K562 (cell line): Measurements from ENCODE around the gene LRFN2. TPM values are rescaled to one million over a fixed set of nuclear protein-coding genes. Genes with fewer than 3 reads are reported as not detected.

Experiments used
- ATAC-seq: fragments of 200-7000 bp; cut with Tn5 transposase; 3 replicates; pipeline ENCODE4 v1.9.1; 2020; ENCODE audit warnings: moderate library complexity
- BruUV-seq: library from RNA; stranded (reverse); fragments of 400-500 nt; replicated peaks from 2 replicates; lab custom pipeline; 2021; lab: Mats Ljungman, UMichigan
- CTCF ChIA-PET: fragments of 300-600 bp; formaldehyde crosslinking; extraction: SDS; loops from one replicate; lab custom pipeline; 2021; ENCODE audit warnings: low intra/inter-chr PET ratio; lab: Yijun Ruan, JAX
- POLR2A ChIA-PET: fragments of 300-600, 350-650 bp; sonication (Branson Sonifier 250); formaldehyde crosslinking; extraction: SDS; loops from one replicate; lab custom pipeline; 2021; ENCODE audit warnings: antibody characterized with exemption, inconsistent platforms; lab: Yijun Ruan, JAX
- DNase-seq, 4 experiments: peaks; one replicate each; pipeline versions ENCODE4 v3.0.0 to v3.0.0-alpha.2; 2011 to 2018; ENCODE audit warnings: low spot score in 3 of 4, mixed read lengths in 3 of 4; ENCODE audit errors: extremely low read depth in 1 of 4
- FAIRE-seq: peaks from 2 replicates; lab custom pipeline; 2011; peaks lifted over from hg19 to GRCh38; lab: Jason Lieb, UNC
- H2AFZ ChIP-seq: 2 replicates; pipeline ENCODE4 v1.6.0; 2011; ENCODE audit warnings: low read depth, low read length, control low read depth, inconsistent platforms
- H3K27ac ChIP-seq: fragments of 200-600 bp; 3 replicates; pipeline ENCODE4 v1.8.0; 2011; ENCODE audit warnings: low read depth, mild to moderate bottlenecking, control low read depth, inconsistent platforms, low read length, moderate library complexity, mixed read lengths; ENCODE audit errors: extremely low read depth
- H3K27me3 ChIP-seq, 2 experiments: fragments of 300-600 bp in 1 of 2; 2 replicates in 1 of 2; 3 replicates in 1 of 2; pipeline versions ENCODE4 v1.6.0 to v1.8.0; 2011; ENCODE audit warnings: inconsistent platforms in 2 of 2, low read length in 2 of 2, mild to moderate bottlenecking in 1 of 2, mixed read lengths in 1 of 2, moderate library complexity in 1 of 2; ENCODE audit not compliant: control insufficient read depth in 2 of 2, insufficient read depth in 2 of 2
- H3K36me3 ChIP-seq: fragments of 300-600 bp; 3 replicates; pipeline ENCODE4 v1.8.0; 2011; ENCODE audit warnings: mild to moderate bottlenecking, low read length, inconsistent platforms; ENCODE audit not compliant: control insufficient read depth, insufficient read depth
- H3K4me1 ChIP-seq, 2 experiments: fragments of 200-600 bp in 1 of 2; replicated peaks in 1 of 2; 2 replicates in 1 of 2; 3 replicates in 1 of 2; pipeline versions ENCODE4 v1.5.1 to v1.8.0; 2011; ENCODE audit warnings: inconsistent platforms in 2 of 2, low read length in 2 of 2, mild to moderate bottlenecking in 1 of 2, mixed read lengths in 1 of 2, moderate library complexity in 1 of 2; ENCODE audit not compliant: control insufficient read depth in 2 of 2, insufficient read depth in 2 of 2
- H3K4me2 ChIP-seq: 2 replicates; pipeline ENCODE4 v1.6.1; 2011; ENCODE audit warnings: low read length, control low read depth, inconsistent platforms, mixed read lengths; ENCODE audit not compliant: insufficient read depth
- H3K4me3 ChIP-seq: fragments of 200-600 bp; sonication (generic), shearing (Covaris generic); 2 replicates; pipeline ENCODE4 v1.5.1; 2016; ENCODE audit warnings: control low read depth, inconsistent platforms
- H3K79me2 ChIP-seq: fragments of 200-600 bp; 3 replicates; pipeline ENCODE4 v1.8.0; 2011; ENCODE audit warnings: low read length, inconsistent platforms; ENCODE audit not compliant: control insufficient read depth, insufficient read depth
- H3K9ac ChIP-seq, 2 experiments: 2 replicates each; pipeline versions ENCODE4 v1.6.0 to v1.6.1; 2011; ENCODE audit warnings: low read depth in 2 of 2, low read length in 2 of 2, control low read depth in 1 of 2, inconsistent platforms in 1 of 2, mild to moderate bottlenecking in 1 of 2, mixed read lengths in 1 of 2; ENCODE audit not compliant: insufficient read depth in 1 of 2
- H3K9me1 ChIP-seq: one replicate; pipeline ENCODE4 v1.6.0; 2011; ENCODE audit warnings: inconsistent platforms, mild to moderate bottlenecking, low read length, moderate library complexity; ENCODE audit not compliant: control insufficient read depth, insufficient read depth
- H3K9me3 ChIP-seq: replicated peaks from 2 replicates; pipeline ENCODE4 v1.5.1; 2011; ENCODE audit warnings: low read depth, low read length, inconsistent platforms; ENCODE audit not compliant: control insufficient read depth, insufficient read depth
- H4K20me1 ChIP-seq: replicated peaks from 2 replicates; pipeline ENCODE4 v1.6.1; 2011; ENCODE audit warnings: low read length, inconsistent platforms, mixed read lengths; ENCODE audit not compliant: control insufficient read depth, insufficient read depth
- CTCFL ChIP-seq: IDR thresholded peaks from 2 replicates; pipeline ENCODE4 v1.6.1; 2011; ENCODE audit warnings: borderline replicate concordance, low read depth, mild to moderate bottlenecking, moderate library complexity, low read length; ENCODE audit not compliant: insufficient read depth, poor library complexity, severe bottlenecking
- EP400 ChIP-seq: fragments of 450-650 bp; IDR thresholded peaks from 2 replicates; pipeline ENCODE4 v1.6.1; 2017; ENCODE audit warnings: antibody characterized with exemption, mild to moderate bottlenecking, moderate library complexity
- HMG20B ChIP-seq: fragments of 250-450 bp; sonication (Bioruptor Pico); IDR thresholded peaks from 2 replicates; pipeline ENCODE4 v1.5.0; 2021; ENCODE audit warnings: mild to moderate bottlenecking
- KLF16 ChIP-seq: IDR thresholded peaks from 2 replicates; pipeline ENCODE4 v1.6.1; 2016; ENCODE audit warnings: antibody characterized with exemption
- MCM2 ChIP-seq: fragments of 450-650 bp; IDR thresholded peaks from 2 replicates; pipeline ENCODE4 v1.6.1; 2017; ENCODE audit warnings: low read depth, mild to moderate bottlenecking
- RHOXF2B ChIP-seq: fragments of 250-450 bp; sonication (Bioruptor Pico); conservative IDR thresholded peaks from 2 replicates; pipeline ENCODE4 v1.5.1; 2021
- SMARCA5 ChIP-seq: fragments of 450-650 bp; IDR thresholded peaks from 2 replicates; pipeline ENCODE4 v1.6.1; 2016
- SREBF1 ChIP-seq: fragments of 150-350 bp; IDR thresholded peaks from 2 replicates; pipeline ENCODE4 v1.6.1; 2014; ENCODE audit warnings: antibody characterized with exemption, low read depth, low read length, borderline replicate concordance
- TRIM28 ChIP-seq: fragments of 450-650 bp; IDR thresholded peaks from 2 replicates; pipeline ENCODE4 v1.6.1; 2017
- ZBTB26 ChIP-seq: fragments of 450-650 bp; formaldehyde crosslinking; IDR thresholded peaks from 2 replicates; pipeline ENCODE4 v1.4.0; 2022; ENCODE audit warnings: missing genetic modification characterization
- ZNF316 ChIP-seq: fragments of 450-650 bp; IDR thresholded peaks from 2 replicates; pipeline ENCODE4 v1.6.1; 2016
- ZNF766 ChIP-seq: fragments of 200-800 bp; sonication (Bioruptor generic); conservative IDR thresholded peaks from 2 replicates; pipeline ENCODE4 v1.6.1; 2016; ENCODE audit warnings: missing genetic modification characterization, missing compliant biosample characterization
- ZNF785 ChIP-seq: fragments of 250-450 bp; sonication (Bioruptor Pico); IDR thresholded peaks from 2 replicates; pipeline ENCODE4 v1.4.0; 2020; ENCODE audit warnings: mild to moderate bottlenecking
- WGBS: fragments of 100-300 bp; shearing (Covaris generic); methylation state at CpG from one replicate; pipeline ENCODE4 v1.1.6; 2016; ENCODE audit warnings: low coverage, mixed read lengths; ENCODE audit not compliant: insufficient coverage; ENCODE audit errors: missing lambda C conversion rate; 5-methylcytosine and 5-hydroxymethylcytosine counted together
- in situ Hi-C: fragments of 300-500 bp; cut with MboI; formaldehyde crosslinking; loops from 4 replicates; pipeline ENCODE4 v1.15.0; 2018; ENCODE audit warnings: inconsistent platforms, mixed read lengths
- intact Hi-C: fragments of 100-400 bp; cut with micrococcal nuclease; formaldehyde crosslinking; loops from 2 replicates; pipeline ENCODE4 v1.14.2; 2022
- polyA plus RNA-seq, 8 experiments: library from polyadenylated mRNA; depleted of rRNA in 4 of 8; stranded (reverse) in 5 of 8; unstranded in 3 of 8; fragments of >200 nt; fragmentation: Nextera tagmentation in 2 of 8; fragmentation: Illumina TruSeq in 1 of 8; extraction: Ambion mirVana in 2 of 8; extraction: Trizol in 1 of 8; gene quantifications; 2 replicates each; pipeline versions ENCODE4 v1.2.1 to v1.2.3, GENCODE V29; 2011 to 2014; ENCODE audit warnings: inconsistent platforms in 1 of 8, missing spikeins in 1 of 8
- total RNA-seq, 7 experiments: library from RNA; depleted of rRNA in 6 of 7; stranded (reverse); fragments of >200 nt in 6 of 7; fragmentation: Illumina TruSeq in 2 of 7; extraction: Trizol in 2 of 7; gene quantifications; 2 replicates each; pipeline versions ENCODE4 v1.2.1 to v1.2.3, GENCODE V29; 2011 to 2021; ENCODE audit warnings: low replicate concordance in 1 of 7

Gene LRFN2
- total and polyA plus RNA-seq, 9 of the 15 experiments (the other 6 are each of a cell fraction or from before 2014, with no cell fraction given): not detected

- TF ChIP-seq EP400 (no peak), RHOXF2B (CRISPR knock-in tag) (no peak), TRIM28 (no peak), SREBF1 (no peak), SMARCA5 (no peak), ZNF785 (CRISPR knock-in tag) (no peak), HMG20B (CRISPR knock-in tag) (no peak), KLF16 (no peak), MCM2 (no peak), ZNF766 (CRISPR knock-in tag) (no peak)
Measured at GRCh38 chr6:40500227-40500626, 86.9 kb downstream of the LRFN2 start (continued).

- no peak for ATAC-seq
- H3K9ac ChIP-seq: no peak overlapping the region
- no TSS peak for BruUV-seq
- H3K9me3 ChIP-seq: no peaks in the 10 kb centered on the region
- no peak overlapping the region for H2AFZ ChIP-seq
- H3K4me2 ChIP-seq: no peak overlapping the region
- POLR2A ChIA-PET: interaction anchor here (0.7 to 1.2 kb wide), 2 partner anchors 40 to 177 kb away, joined by 3 read pairs; no protein-coding TSS in a partner anchor
- TF ChIP-seq CTCFL: no peak
- 0 out of 2 replicates have a peak, but pooled peaks have one; percentile 10 for TF ChIP-seq ZNF316
- TF ChIP-seq ZBTB26 (CRISPR knock-in tag): no peak
- TF ChIP-seq, all 486 proteins: peak for 1
- Histone ChIP-seq H3K79me2 (no peaks in the 10 kb centered on the region), H3K4me3 (no peak overlapping the region), H3K9me1 (no peaks in the 10 kb centered on the region), H4K20me1 (peaks cover 4% of the 10 kb centered on the region; the same call in 1 of the 2 replicates), H3K27ac (no peak overlapping the region), H3K27me3 (peaks cover 2 to 21% of the 10 kb centered on the region in 2 experiments; a peak in 3 of 5 replicates), H3K36me3 (no peaks in the 10 kb centered on the region), H3K4me1 (no peaks in the 10 kb centered on the region)
- FAIRE-seq: no peak
- in situ Hi-C loops: no loop called here
- CTCF ChIA-PET: no interaction called here
- under 1% methylated on average over 8 of the region's 8 CpGs for WGBS
- intact Hi-C loops: no loop called here
- DNase-seq: no peak
Measured at GRCh38 chr6:40499215-40499614, 87.9 kb downstream of the LRFN2 start.
